COR-L47 (cell line): ENCODE results near the gene ATP5PD.

Experiments
- DNase-seq: peaks from one replicate; lab custom pipeline; 2025; lab: John Stamatoyannopoulos, UW

ATP5PD gene

GRCh38 chr17:75046407-75047289 is at the start of gene ATP5PD, which contains the start of gene KCTD2:
Gene ATP5PD (minus strand): TSS chr17:75046969. CDS start chr17:75042650, 4,319 bp downstream.
Gene KCTD2 (plus strand): TSS chr17:75047225. CDS start chr17:75047251, 26 bp downstream.
- DNase-seq, result peak; percentile 93

GRCh38 chr17:75096082-75096625 is 49.4 kb upstream of the ATP5PD start:
- DNase-seq, result no peak

GRCh38 chr17:75094871-75095399 is 48.2 kb upstream of the ATP5PD start:
- DNase-seq, result no peak

GRCh38 chr17:75093548-75094158 is 46.9 kb upstream of the ATP5PD start:
- DNase-seq, result no peak

- no peak for DNase-seq
These were observed 45.1 kb upstream of the ATP5PD start for GRCh38 chr17:75091855-75092327.

GRCh38 chr17:75090871-75091854 is 44.4 kb upstream of the ATP5PD start:
- no peak for DNase-seq

- DNase-seq, result no peak
These were observed 42.0 kb upstream of the ATP5PD start for GRCh38 chr17:75088465-75089417.

GRCh38 chr17:75087558-75088453 is 41.0 kb upstream of the ATP5PD start, which contains the start of gene SLC16A5:
Gene SLC16A5 (plus strand): TSS chr17:75087954. CDS start chr17:75093637, 5,683 bp downstream.
- peak; percentile 12 for DNase-seq

- DNase-seq, result no peak
These were observed 40.4 kb upstream of the ATP5PD start for GRCh38 chr17:75087182-75087557.

GRCh38 chr17:75086496-75087181 is 39.9 kb upstream of the ATP5PD start:
- no peak for DNase-seq

GRCh38 chr17:75084039-75084660 is 37.4 kb upstream of the ATP5PD start:
- peak; percentile 21 for DNase-seq

GRCh38 chr17:75082683-75083082 is 35.9 kb upstream of the ATP5PD start:
- DNase-seq, result no peak

- no peak for DNase-seq
These were observed 35.1 kb upstream of the ATP5PD start for GRCh38 chr17:75081611-75082540.

GRCh38 chr17:75079023-75079373 is 32.2 kb upstream of the ATP5PD start:
- no peak for DNase-seq

- DNase-seq, result no peak
These were observed 31.7 kb upstream of the ATP5PD start for GRCh38 chr17:75078284-75079022.
